T-helper 2 cell treated with Interferon-gamma antibody and Interleukin-4, amounts not matched to agents 5 μg/mL and 100 μg/mL, for 36 hours (primary cell): ENCODE results near the gene PRF1.

Source experiments
- DNase-seq: peaks from one replicate; pipeline ENCODE4 v3.0.0; 2021; ENCODE audit warnings: low spot score
- H3K27ac Mint-ChIP-seq: one replicate; pipeline ENCODE4 v1.8.0; 2021; ENCODE audit warnings: mild to moderate bottlenecking, mixed read lengths
- H3K27me3 Mint-ChIP-seq: one replicate; pipeline ENCODE4 v1.8.0; 2021; ENCODE audit warnings: low read depth, mixed read lengths
- H3K36me3 Mint-ChIP-seq: one replicate; pipeline ENCODE4 v1.8.0; 2021; ENCODE audit warnings: low read depth, mixed read lengths
- H3K4me1 Mint-ChIP-seq: one replicate; pipeline ENCODE4 v1.8.0; 2021; ENCODE audit warnings: low read depth, mixed read lengths
- H3K4me3 Mint-ChIP-seq: one replicate; pipeline ENCODE4 v1.8.0; 2022; ENCODE audit warnings: mild to moderate bottlenecking, moderate library complexity, mixed read lengths
- H3K9me3 Mint-ChIP-seq: one replicate; pipeline ENCODE4 v1.8.0; 2021; ENCODE audit warnings: mixed read lengths

The PRF1 gene

DNA sequence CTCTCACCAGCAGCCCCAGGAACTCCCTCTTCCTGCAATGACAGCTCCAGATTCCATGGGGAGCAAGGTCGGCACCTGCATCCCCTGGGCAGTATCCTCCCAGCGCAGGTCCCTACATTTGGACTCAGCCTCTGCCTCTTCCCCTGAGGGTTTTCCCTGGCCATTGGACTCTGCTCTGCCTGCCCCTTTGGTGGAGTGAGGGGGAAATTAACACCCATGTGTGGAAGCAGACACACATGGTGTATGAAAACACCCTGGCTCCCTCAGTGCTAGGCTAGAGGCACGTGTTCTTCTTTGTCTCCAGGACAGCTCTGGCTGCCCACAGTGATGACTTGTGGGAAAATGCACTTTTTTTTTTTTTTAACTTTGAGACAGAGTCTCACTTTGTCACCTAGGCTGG lies 8.4 kb downstream of the PRF1 start:
- H3K27me3 Mint-ChIP-seq: peaks cover 9% of the 10 kb centered on the region

DNA sequence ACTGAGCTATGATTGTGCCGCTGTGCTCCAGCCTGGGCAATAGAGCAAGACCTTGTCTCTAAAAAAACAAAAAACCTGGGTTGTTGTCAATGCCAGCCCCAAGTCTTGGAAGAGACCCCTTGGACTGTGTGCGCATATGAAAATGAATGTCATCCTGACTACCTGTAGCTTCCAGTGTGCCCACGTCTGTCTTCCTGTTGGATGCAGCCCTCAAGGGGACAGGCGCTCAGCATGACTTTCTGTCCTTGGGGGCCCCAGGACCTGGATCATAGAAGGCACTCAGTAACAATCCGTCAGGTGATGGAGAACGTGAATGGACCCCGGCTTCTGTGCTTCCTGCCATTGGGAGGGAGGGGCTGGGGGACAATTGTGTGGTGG lies 9.0 kb downstream of the PRF1 start:
- Mint-ChIP-seq H3K27ac (no peak overlapping the region), H3K4me3 (no peak overlapping the region), H3K36me3 (peaks cover 14% of the 10 kb centered on the region), H3K9me3 (no peaks in the 10 kb centered on the region), H3K4me1 (peaks cover 10% of the 10 kb centered on the region), H3K27me3 (peaks cover 16% of the 10 kb centered on the region)
- DNase-seq: no peak

More for the DNA sequence above, 8.4 kb downstream of the PRF1 start:
- Mint-ChIP-seq H3K27ac (no peak overlapping the region), H3K4me3 (no peak overlapping the region), H3K9me3 (no peaks in the 10 kb centered on the region), H3K4me1 (peaks cover 10% of the 10 kb centered on the region), H3K36me3 (peaks cover 16% of the 10 kb centered on the region)
- no peak for DNase-seq

DNA sequence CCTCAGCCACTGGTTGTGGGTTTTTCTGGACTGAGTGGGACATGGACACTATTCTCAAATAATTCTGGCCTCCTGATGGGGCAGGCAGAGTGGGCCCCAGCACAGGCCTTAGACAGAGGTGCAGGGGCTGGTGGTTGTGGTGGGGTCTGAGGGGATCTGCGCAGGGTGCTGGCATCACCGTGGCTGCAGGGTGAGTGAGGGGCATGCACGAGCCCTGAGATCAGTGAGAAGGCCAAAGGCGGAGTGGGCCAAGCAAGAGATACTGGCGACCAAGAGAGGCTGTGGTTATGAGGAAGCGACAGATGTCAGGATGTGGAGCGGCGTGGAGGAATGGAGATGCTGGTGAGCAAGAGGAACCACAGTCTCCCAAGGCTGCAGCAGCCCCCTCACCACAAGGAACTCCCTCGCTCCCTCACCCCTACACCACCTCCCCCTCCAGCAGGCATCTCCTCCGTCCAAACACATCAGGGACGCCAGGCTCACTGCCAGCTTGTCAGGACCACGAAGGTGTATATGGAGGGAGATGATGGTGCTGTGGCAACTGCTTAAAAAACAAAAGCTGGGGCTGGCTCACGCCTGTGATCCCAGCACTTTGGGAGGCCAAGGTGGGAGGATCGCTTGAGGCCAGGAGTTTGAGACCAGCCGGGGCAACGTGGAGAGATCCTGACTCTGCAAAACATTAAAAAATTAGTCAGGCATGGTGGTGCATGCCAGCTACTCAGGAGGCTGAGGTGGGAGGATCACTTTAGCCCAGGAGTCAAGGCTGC lies 9.6 kb downstream of the PRF1 start:
- peaks cover 19% of the 10 kb centered on the region for H3K27me3 Mint-ChIP-seq
- no peak overlapping the region for H3K4me3 Mint-ChIP-seq
- H3K9me3 Mint-ChIP-seq: no peaks in the 10 kb centered on the region
- peaks cover 14% of the 10 kb centered on the region for H3K36me3 Mint-ChIP-seq
- H3K27ac Mint-ChIP-seq: no peak overlapping the region
- peaks cover 10% of the 10 kb centered on the region for H3K4me1 Mint-ChIP-seq
- no peak for DNase-seq

DNA sequence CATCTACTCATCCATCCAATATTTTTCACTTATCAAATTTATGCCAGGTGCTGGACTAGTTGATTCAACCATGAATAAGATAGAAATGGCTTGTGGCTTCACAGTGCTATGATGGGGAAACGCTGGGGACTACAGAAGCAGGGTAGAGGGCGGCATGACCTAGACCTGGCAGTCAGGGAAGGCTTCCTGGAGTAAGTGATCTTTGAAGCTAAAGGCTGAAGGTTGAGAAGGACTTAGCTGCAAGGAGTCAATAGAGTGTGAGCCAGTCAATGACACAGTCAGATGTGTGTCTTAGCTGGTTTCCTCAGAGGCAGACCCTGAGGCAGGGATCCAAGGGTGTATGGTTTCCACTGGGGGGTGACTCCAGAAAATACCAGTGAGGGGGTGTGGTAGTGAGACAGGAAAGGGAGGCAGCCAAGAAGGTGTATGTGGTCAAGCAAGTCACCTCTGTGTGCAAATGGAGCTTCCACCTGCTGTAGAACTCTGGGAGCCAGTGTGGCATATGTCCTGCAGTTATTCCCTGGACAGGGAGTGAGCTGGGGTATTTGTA lies 10.3 kb downstream of the PRF1 start:
- no peaks in the 10 kb centered on the region for H3K9me3 Mint-ChIP-seq
- peaks cover 21% of the 10 kb centered on the region for H3K27me3 Mint-ChIP-seq
- H3K4me3 Mint-ChIP-seq: no peak overlapping the region
- DNase-seq: no peak
- peaks cover 11% of the 10 kb centered on the region for H3K36me3 Mint-ChIP-seq
- H3K27ac Mint-ChIP-seq: no peak overlapping the region
- peaks cover 8% of the 10 kb centered on the region for H3K4me1 Mint-ChIP-seq

DNA sequence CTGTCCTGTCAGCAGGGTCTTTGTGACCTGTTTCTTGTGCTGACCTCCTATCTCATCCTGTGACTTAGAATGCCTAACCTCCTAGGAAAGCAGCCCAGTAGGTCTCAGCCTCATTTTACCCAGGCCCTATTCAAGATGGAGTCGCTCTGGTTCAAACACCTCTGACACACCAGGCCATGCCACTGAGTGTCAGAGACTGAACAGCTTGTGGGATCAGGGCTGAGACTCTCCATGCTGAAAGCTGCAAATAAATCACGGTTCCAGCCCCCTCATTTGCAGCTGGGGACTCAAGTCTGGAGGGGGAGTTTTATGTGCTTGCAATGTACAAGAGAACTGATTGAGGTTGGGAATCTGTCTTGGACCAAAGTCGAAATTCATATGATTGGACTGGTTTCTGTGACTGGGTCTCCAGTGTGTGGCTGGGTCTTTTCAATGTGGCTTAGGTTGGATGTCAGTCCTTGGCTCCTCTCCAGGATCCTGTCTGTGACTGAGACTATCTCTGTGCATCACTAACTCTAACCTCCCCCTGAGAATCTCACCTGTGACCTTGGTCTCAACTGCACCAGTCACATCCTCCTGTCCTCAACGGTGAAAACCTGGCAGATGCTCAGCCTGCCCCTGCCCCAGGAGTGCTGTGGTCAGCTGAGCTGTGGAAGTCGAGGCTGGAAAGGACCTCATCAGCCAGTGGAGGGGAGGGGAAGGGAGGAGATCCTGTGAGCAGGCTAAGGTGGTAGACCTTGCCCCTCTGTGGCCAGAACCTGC lies 11.7 kb downstream of the PRF1 start:
- Mint-ChIP-seq H3K27me3 (peaks cover 21% of the 10 kb centered on the region), H3K9me3 (no peaks in the 10 kb centered on the region), H3K27ac (no peak overlapping the region), H3K4me1 (peaks cover 8% of the 10 kb centered on the region), H3K36me3 (peaks cover 4% of the 10 kb centered on the region), H3K4me3 (no peak overlapping the region)
- no peak for DNase-seq

DNA sequence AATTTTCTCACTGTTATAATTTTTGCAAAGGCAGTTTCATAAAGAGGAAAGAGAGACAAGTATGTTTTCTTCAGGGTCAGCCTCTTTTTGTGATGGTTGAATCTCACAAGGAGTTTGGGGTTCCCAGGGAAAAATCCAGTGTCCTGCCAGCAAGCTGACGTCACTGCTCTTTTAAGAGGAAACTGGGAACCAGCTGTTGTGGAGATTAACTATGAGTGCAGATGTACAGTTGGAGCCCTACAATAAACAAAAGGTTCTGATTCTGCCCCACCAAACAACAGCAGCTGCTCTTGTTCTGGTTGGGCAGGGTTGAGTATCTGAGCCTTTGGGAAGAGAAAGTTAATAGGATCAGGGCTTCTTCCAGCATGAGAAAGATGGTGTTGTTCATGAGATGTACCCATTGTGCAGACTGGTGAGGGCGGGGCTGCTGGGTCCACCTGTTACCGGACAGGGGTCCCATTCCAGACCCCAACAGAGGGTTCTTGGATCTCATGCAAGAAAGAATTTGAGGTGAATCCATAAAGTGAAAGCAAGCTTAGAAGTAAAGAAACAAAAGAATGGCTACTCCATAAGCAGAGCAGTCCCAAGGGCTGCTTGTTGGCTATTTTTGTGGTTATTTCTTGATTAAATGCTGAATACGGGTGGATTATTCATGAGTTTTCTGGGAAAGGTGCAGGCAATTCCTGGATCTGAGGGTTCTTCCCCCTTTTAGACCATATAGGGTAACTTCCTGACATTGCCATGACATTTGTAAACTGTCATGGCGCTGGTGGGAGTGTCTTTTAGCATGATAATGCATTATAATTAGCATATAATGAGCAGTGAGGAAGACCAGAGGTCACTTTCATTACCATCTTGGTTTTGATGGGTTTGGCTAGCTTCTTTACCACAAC lies 12.5 kb downstream of the PRF1 start:
- no peaks in the 10 kb centered on the region for H3K36me3 Mint-ChIP-seq
- H3K9me3 Mint-ChIP-seq: no peaks in the 10 kb centered on the region
- peaks cover 21% of the 10 kb centered on the region for H3K27me3 Mint-ChIP-seq
- H3K4me3 Mint-ChIP-seq: no peak overlapping the region
- no peak for DNase-seq
- no peak overlapping the region for H3K27ac Mint-ChIP-seq
- peaks cover 7% of the 10 kb centered on the region for H3K4me1 Mint-ChIP-seq

DNA sequence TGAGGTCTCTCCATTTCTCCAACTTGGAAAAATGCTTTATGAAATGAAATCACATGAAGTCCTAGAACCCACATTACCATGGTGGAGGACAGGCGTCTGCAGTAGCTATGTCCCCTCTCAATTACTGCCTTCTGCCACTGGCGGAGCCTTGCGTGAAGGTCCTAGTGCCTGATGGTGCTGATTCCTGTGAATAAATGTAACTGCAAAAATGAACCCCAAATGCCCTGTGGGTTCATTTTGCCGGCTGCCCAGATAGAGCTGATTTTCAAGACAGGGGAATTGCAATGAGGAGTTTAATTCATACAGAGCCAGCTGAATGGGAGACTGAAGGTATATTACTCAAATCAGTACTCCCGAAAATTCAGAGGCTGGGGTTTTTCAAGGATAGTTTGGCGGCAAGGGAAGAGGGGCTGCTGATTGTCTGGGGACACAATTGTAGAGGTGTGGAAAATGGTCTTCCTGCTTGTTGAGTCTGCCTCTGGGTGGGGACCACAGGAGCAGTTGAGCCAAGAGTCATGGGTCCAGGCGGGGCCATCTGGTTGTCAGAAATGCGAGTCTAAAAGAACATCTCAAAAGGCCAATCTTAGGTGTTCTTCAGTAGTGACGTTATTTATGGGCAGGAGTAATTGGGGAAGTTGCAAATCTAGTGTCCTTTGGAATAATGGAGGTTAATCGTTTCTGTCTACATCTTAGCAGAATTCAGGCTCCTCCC lies 13.5 kb downstream of the PRF1 start:
- no peak overlapping the region for H3K4me3 Mint-ChIP-seq
- peaks cover 6% of the 10 kb centered on the region for H3K4me1 Mint-ChIP-seq
- no peak overlapping the region for H3K27ac Mint-ChIP-seq
- H3K9me3 Mint-ChIP-seq: no peaks in the 10 kb centered on the region
- no peaks in the 10 kb centered on the region for H3K36me3 Mint-ChIP-seq
- no peak for DNase-seq
- peaks cover 21% of the 10 kb centered on the region for H3K27me3 Mint-ChIP-seq

DNA sequence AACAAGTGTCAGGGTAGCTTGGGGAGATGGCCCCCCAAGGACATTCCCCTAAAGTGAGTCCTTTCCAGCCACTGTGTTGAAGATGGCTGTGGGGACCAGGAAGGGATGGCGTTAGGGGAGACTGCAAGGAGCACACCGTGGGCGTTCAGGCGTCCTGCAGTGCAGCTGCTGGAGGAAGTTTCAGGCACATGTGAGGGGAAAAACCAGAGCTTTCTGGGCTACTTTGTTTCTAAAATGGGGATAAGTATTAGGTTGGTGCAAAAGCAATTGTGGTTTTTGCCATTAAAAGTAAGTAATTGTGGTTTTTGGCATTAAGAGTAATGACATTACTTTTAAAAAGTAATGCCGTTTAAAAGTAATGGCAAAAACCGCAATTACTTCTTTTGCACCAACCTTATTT lies 14.3 kb downstream of the PRF1 start:
- H3K36me3 Mint-ChIP-seq: no peaks in the 10 kb centered on the region
- H3K9me3 Mint-ChIP-seq: no peaks in the 10 kb centered on the region
- H3K4me1 Mint-ChIP-seq: peaks cover 6% of the 10 kb centered on the region
- H3K4me3 Mint-ChIP-seq: no peak overlapping the region
- DNase-seq: no peak
- no peak overlapping the region for H3K27ac Mint-ChIP-seq
- H3K27me3 Mint-ChIP-seq: peaks cover 21% of the 10 kb centered on the region

DNA sequence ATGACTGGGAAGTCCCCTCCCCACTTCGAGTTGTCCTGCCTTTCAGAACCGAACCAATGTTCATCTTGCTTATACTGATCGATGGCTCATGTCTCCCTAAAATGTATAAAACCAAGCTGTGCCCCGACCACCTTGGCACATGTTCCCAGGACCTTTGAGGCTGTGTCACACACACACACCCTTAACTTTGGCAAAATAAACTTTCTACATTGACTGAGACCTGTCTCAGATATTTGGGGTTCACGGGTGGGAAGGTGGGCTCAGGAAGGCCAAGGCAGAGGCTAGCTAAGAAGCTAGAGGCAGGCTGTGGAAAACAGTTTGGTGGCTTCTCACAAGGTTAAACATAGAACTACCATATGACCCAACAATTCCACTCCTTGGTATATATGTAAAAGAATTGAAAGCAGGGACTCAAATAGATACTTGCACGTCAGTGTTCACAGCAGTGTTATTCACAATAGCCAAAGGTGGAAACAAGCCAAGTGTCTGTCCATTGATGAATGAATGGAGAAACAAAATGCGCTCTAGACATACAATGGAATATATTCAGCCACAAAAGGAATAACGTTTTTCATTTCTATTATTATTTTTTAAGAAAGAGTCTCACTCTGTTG lies 15.4 kb downstream of the PRF1 start:
- H3K27ac Mint-ChIP-seq: no peak overlapping the region
- H3K36me3 Mint-ChIP-seq: no peaks in the 10 kb centered on the region
- peaks cover 21% of the 10 kb centered on the region for H3K27me3 Mint-ChIP-seq
- no peak for DNase-seq
- H3K4me1 Mint-ChIP-seq: peaks cover 6% of the 10 kb centered on the region
- no peak overlapping the region for H3K4me3 Mint-ChIP-seq
- H3K9me3 Mint-ChIP-seq: no peaks in the 10 kb centered on the region

DNA sequence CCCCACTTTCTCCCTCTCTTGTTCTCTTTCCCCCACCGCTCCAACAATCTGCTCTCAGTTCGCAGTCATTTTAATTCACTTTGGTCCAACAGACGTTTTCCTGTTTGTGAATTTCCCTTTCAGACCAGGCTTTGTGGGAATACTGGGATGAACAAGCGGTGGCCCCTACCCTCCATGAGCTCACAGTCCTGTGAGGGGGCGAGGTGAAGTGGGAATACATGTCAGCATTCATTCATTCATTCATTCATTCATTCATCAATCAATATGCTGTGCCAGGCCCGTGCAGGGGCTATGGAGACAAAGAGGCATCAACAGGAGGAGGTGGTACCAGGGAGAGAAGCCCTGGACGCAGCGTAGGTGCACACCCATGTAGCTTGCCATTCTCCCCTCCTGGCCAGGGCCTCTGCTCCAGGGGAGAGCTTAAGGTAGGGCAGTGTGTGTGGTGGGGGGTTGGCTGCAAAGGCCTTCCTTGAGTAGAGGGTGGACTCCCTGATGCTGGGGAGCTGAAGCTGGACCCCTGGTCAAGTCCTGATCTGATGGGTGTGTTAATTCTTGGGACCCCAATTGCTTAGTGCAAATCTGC lies 16.1 kb downstream of the PRF1 start:
- Mint-ChIP-seq H3K9me3 (no peaks in the 10 kb centered on the region), H3K4me1 (peaks cover 6% of the 10 kb centered on the region), H3K4me3 (no peak overlapping the region), H3K27ac (no peak overlapping the region), H3K36me3 (no peaks in the 10 kb centered on the region), H3K27me3 (peaks cover 21% of the 10 kb centered on the region)
- DNase-seq: no peak

DNA sequence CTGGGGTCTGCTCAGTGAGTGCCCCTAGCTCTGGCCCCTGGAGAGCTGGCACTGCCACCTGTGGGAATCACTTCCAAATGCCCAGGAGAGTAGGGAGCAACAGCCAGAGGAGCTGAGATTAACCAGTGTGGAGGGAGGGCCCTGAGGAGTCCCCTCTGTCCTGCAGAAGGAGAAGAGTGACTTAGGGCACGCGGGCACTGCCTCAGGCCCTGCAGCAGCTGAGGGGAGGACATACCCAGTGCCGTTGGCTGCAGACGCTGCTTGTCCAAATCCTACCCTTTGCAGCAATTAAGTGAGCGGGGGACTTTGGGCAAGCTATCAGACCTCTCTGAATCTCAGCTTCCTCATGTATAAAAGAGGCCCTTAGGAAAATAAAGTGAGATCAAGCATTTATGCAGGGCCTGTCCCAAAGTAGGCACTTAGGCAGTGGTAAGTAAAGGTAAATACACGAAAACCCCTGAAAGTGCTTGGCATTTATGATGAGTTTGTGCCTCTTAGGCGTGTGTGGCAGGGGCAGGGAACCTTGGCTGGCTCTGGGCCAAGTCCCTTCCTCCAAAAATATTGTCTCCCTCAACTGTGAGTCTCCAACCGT lies 16.9 kb downstream of the PRF1 start:
- H3K27me3 Mint-ChIP-seq: peaks cover 25% of the 10 kb centered on the region
- H3K36me3 Mint-ChIP-seq: no peaks in the 10 kb centered on the region
- no peak overlapping the region for H3K27ac Mint-ChIP-seq
- peaks cover 3% of the 10 kb centered on the region for H3K4me1 Mint-ChIP-seq
- H3K4me3 Mint-ChIP-seq: no peak overlapping the region
- H3K9me3 Mint-ChIP-seq: no peaks in the 10 kb centered on the region
- no peak for DNase-seq

DNA sequence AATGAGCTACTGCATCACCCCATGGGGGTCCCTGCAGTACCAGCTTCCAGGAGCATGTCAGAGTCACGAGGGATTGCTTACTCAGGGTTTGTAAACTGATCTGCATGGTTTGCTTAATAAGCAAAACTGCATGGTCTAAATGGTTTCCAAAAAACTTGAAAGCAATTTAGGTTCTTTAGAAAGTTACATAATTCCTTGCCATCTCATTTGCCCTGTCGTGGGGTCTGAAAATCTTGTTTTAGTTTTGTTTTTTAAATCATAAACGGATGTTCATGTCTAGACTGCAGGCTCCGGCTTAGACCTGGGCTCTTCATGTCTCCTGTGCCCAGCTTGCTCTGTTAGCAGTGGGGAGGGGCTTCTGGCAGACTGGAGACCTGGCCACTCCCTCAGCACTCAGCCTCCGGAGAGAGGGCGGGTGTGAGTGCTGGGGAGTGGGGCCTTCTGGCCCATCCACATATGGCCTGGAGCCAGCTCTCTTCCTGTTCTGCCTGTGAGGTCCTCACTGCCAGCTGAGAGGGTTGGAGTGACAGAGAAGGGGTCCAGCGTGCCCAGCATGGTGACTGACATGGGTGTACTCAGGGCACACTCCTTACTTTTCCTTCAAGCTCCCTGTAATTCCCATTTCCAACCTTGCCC lies 17.5 kb downstream of the PRF1 start:
- H3K36me3 Mint-ChIP-seq: no peaks in the 10 kb centered on the region
- H3K4me3 Mint-ChIP-seq: no peak overlapping the region
- H3K27me3 Mint-ChIP-seq: peaks cover 23% of the 10 kb centered on the region
- DNase-seq: no peak
- H3K4me1 Mint-ChIP-seq: peaks cover under 1% of the 10 kb centered on the region
- no peaks in the 10 kb centered on the region for H3K9me3 Mint-ChIP-seq
- no peak overlapping the region for H3K27ac Mint-ChIP-seq
